ENCODE measurements around the gene SSR4.

SSR4 gene

DNA sequence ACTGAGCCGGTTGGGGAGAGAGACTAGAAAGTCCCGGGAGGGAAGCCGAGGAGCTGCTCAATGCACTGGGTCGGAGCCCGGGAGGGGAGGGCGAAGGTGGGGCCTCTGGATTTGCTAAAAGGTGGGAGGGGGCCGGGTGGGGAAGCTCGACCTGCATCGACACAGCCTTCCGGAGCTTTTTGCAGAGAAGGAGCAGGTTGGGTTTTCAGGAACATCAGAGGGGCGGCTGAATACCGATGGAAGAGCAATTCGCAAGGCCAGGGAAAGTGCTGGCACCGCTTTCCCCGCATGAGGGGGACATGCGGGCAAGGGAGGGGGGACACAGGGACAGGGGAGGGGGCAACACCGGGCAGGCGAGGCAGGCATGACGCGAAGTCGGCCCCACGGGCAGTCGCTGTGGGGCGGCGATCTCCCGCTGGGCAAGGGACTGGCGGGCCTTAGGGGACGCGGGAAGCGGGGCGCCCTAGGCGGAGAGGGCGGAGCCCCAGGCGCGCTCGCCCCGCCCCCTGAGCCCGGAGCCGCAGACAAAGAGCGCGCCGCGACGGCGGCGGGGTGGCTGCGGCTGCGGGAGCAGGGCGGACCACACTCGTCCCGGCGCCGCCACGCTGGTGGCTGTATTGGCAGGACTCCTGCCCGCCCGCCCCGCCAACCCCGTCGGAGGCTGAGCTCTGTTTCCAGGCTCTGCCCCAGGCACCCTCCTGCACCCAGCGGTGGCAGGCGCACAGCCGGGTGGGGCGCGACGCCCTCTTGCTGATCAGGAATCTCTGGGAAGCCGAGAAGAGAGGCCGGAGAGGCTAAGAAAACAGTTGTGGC, 24.3 kb downstream of the SSR4 start:
- no peaks in the 10 kb centered on the region for H3K27me3 ChIP-seq (ENCODE audit: insufficient read depth, low read length)
- H3K4me3 ChIP-seq (ENCODE audit: low read depth, low read length, poor library complexity, severe bottlenecking) = no peak overlapping the region
- no peaks in the 10 kb centered on the region for H3K79me2 ChIP-seq (ENCODE audit: insufficient read depth, low read length)
- no peaks in the 10 kb centered on the region for H3K36me3 ChIP-seq (ENCODE audit: insufficient read depth, low read length)
- no peaks in the 10 kb centered on the region for H3K9me3 ChIP-seq (ENCODE audit: low read length)
- H3K4me1 ChIP-seq (ENCODE audit: insufficient read depth, low read length, severe bottlenecking) = no peaks in the 10 kb centered on the region
- no peak overlapping the region for H3K9ac ChIP-seq (ENCODE audit: low read length)
- H3K4me2 ChIP-seq (ENCODE audit: low read length) = no peak overlapping the region
- H3F3A ChIP-seq (ENCODE audit: insufficient read depth, low read length) = no peaks in the 10 kb centered on the region
- no peak overlapping the region for H2AFZ ChIP-seq (ENCODE audit: low read length)
- H3K27ac ChIP-seq (ENCODE audit: low read depth, low read length, poor library complexity, severe bottlenecking) = no peak overlapping the region
- no peaks in the 10 kb centered on the region for H4K20me1 ChIP-seq (ENCODE audit: insufficient read depth, low read length)
- no peaks in the 10 kb centered on the region for H3K9me2 ChIP-seq (ENCODE audit: low read depth, low read length)
- TF ChIP-seq, protein P1, sequence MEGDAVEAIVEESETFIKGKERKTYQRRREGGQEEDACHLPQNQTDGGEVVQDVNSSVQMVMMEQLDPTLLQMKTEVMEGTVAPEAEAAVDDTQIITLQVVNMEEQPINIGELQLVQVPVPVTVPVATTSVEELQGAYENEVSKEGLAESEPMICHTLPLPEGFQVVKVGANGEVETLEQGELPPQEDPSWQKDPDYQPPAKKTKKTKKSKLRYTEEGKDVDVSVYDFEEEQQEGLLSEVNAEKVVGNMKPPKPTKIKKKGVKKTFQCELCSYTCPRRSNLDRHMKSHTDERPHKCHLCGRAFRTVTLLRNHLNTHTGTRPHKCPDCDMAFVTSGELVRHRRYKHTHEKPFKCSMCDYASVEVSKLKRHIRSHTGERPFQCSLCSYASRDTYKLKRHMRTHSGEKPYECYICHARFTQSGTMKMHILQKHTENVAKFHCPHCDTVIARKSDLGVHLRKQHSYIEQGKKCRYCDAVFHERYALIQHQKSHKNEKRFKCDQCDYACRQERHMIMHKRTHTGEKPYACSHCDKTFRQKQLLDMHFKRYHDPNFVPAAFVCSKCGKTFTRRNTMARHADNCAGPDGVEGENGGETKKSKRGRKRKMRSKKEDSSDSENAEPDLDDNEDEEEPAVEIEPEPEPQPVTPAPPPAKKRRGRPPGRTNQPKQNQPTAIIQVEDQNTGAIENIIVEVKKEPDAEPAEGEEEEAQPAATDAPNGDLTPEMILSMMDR (IDR thresholded peaks at IDR 0.05; ENCODE audit: low read length) = no peak
- no peak for TF ChIP-seq EZH2 (IDR thresholded peaks at IDR 0.05; ENCODE audit: borderline replicate concordance, low read length)

DNA sequence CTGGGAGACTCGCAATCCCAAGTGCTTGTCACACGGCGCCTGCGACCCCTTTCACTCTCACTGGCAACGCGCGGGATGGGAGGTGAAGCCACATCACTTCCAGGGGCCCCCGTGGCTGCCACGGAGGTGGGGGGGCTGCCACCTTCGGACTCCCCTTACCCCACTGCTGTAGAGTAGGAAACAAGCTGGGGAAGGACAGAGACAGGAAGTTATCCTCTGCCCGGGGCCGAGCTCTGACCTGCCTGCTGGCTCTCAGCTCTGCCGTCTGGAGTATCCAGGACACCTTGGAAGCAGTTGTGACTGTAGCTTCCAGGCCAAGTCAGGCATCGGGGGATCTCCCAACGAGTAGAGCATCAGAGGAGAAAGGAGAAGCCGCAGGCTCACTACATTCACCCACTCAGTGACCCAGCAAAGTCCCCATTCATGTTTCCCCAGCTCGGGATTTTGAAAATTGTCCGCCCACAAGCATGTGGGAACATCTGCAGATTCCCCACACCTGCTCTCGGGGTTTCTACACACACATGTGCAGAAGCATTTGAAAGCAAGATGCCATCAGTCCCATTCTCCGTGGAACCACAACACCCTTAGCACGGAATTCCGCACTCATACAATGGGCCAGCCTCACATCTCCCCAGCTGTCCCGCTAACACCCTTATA, 25.0 kb downstream of the SSR4 start:
- TF ChIP-seq EZH2 (IDR thresholded peaks at IDR 0.05; ENCODE audit: borderline replicate concordance, low read length) = no peak
- TF ChIP-seq, protein P1 (IDR thresholded peaks at IDR 0.05; ENCODE audit: low read length) = no peak
- Histone ChIP-seq H3K36me3 (ENCODE audit: insufficient read depth, low read length) (no peaks in the 10 kb centered on the region), H3K27me3 (ENCODE audit: insufficient read depth, low read length) (no peaks in the 10 kb centered on the region), H3K27ac (ENCODE audit: low read depth, low read length, poor library complexity, severe bottlenecking) (no peak overlapping the region), H4K20me1 (ENCODE audit: insufficient read depth, low read length) (no peaks in the 10 kb centered on the region), H2AFZ (ENCODE audit: low read length) (no peak overlapping the region), H3K79me2 (ENCODE audit: insufficient read depth, low read length) (no peaks in the 10 kb centered on the region), H3F3A (ENCODE audit: insufficient read depth, low read length) (no peaks in the 10 kb centered on the region), H3K4me1 (ENCODE audit: insufficient read depth, low read length, severe bottlenecking) (no peaks in the 10 kb centered on the region), H3K9ac (ENCODE audit: low read length) (no peak overlapping the region), H3K9me2 (ENCODE audit: low read depth, low read length) (no peaks in the 10 kb centered on the region), H3K9me3 (ENCODE audit: low read length) (no peaks in the 10 kb centered on the region), H3K4me2 (ENCODE audit: low read length) (no peak overlapping the region), H3K4me3 (ENCODE audit: low read depth, low read length, poor library complexity, severe bottlenecking) (no peak overlapping the region)

DNA sequence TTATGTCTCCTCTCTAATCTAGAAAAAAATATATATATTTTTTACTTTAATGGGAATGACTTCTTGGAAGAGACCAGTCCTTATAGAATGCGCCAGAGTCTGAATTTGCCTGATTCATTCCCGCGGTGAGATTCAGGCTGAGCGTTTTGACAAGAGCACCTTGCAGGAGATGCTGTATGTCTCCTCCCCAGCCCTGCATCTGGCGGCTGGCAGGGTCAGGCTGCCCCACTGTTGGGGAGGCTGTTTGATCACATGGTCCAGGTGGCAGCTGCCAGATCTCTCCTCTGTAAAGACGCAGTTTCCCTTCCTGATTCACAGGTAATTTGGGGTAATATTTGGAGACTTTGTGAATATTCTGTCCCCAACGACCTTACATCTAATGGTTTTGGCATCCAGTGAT, 26.1 kb downstream of the SSR4 start:
- Histone ChIP-seq H3K4me2 (ENCODE audit: low read length) (no peak overlapping the region), H3F3A (ENCODE audit: insufficient read depth, low read length) (no peaks in the 10 kb centered on the region), H3K27me3 (ENCODE audit: insufficient read depth, low read length) (no peaks in the 10 kb centered on the region), H4K20me1 (ENCODE audit: insufficient read depth, low read length) (no peaks in the 10 kb centered on the region), H3K9me2 (ENCODE audit: low read depth, low read length) (no peaks in the 10 kb centered on the region), H3K36me3 (ENCODE audit: insufficient read depth, low read length) (no peaks in the 10 kb centered on the region), H3K4me3 (ENCODE audit: low read depth, low read length, poor library complexity, severe bottlenecking) (no peak overlapping the region), H3K27ac (ENCODE audit: low read depth, low read length, poor library complexity, severe bottlenecking) (no peak overlapping the region), H2AFZ (ENCODE audit: low read length) (no peak overlapping the region), H3K9ac (ENCODE audit: low read length) (no peak overlapping the region), H3K4me1 (ENCODE audit: insufficient read depth, low read length, severe bottlenecking) (no peaks in the 10 kb centered on the region), H3K9me3 (ENCODE audit: low read length) (no peaks in the 10 kb centered on the region), H3K79me2 (ENCODE audit: insufficient read depth, low read length) (no peaks in the 10 kb centered on the region)
- no peak for TF ChIP-seq EZH2 (IDR thresholded peaks at IDR 0.05; ENCODE audit: borderline replicate concordance, low read length)
- TF ChIP-seq, protein P1 (IDR thresholded peaks at IDR 0.05; ENCODE audit: low read length) = no peak
